H1 (cell line): Measurements from ENCODE around the gene GRIN2B. TPM values are rescaled to one million over a fixed set of nuclear protein-coding genes. Genes with fewer than 3 reads are reported as not detected.

Experiments
- CTCF ChIA-PET: fragments of 300-600 bp; sonication (Branson Sonifier 250); formaldehyde crosslinking; loops from one replicate; lab custom pipeline; 2021; ENCODE audit not compliant: partially characterized antibody; lab: Charles Lee
- POLR2A ChIA-PET: fragments of 300-600 bp; sonication (Branson Sonifier 250); formaldehyde crosslinking; loops from one replicate; lab custom pipeline; 2021; ENCODE audit warnings: inconsistent platforms; ENCODE audit not compliant: partially characterized antibody; lab: Charles Lee
- DNase-seq, 2 experiments: peaks; one replicate each; pipeline versions ENCODE4 v3.0.0 to v3.0.0-alpha.2; 2010 to 2022; ENCODE audit warnings: low spot score in 2 of 2, low read depth in 1 of 2, mixed read lengths in 1 of 2
- FAIRE-seq: peaks from 2 replicates; lab custom pipeline; 2011; peaks lifted over from hg19 to GRCh38; lab: Jason Lieb, UNC
- H2AFZ ChIP-seq: 2 replicates; pipeline ENCODE4 v1.8.1; 2012; ENCODE audit warnings: low read length, inconsistent platforms
- H2AK5ac ChIP-seq: 2 replicates; pipeline ENCODE4 v1.6.1; 2013; ENCODE audit warnings: low read depth, low read length
- H2BK120ac ChIP-seq: replicated peaks from 2 replicates; pipeline ENCODE3; 2013; ENCODE audit warnings: low read depth, low read length, inconsistent platforms
- H2BK12ac ChIP-seq: 2 replicates; pipeline ENCODE4 v1.6.1; 2013; ENCODE audit warnings: low read depth, low read length
- H2BK15ac ChIP-seq: 2 replicates; pipeline ENCODE4 v1.6.1; 2013; ENCODE audit warnings: low read length
- H2BK20ac ChIP-seq: 2 replicates; pipeline ENCODE4 v1.6.1; 2013; ENCODE audit warnings: low read length
- H2BK5ac ChIP-seq: 2 replicates; pipeline ENCODE4 v1.6.1; 2013; ENCODE audit warnings: low read depth, low read length
- H3K14ac ChIP-seq: 2 replicates; pipeline ENCODE4 v1.6.1; 2013; ENCODE audit warnings: inconsistent platforms; ENCODE audit not compliant: insufficient read length
- H3K18ac ChIP-seq: 2 replicates; pipeline ENCODE4 v1.6.1; 2013; ENCODE audit warnings: low read length; ENCODE audit errors: extremely low read depth
- H3K23ac ChIP-seq: 2 replicates; pipeline ENCODE4 v1.6.1; 2013; ENCODE audit warnings: inconsistent platforms; ENCODE audit not compliant: insufficient read length
- H3K23me2 ChIP-seq: 2 replicates; pipeline ENCODE4 v1.6.1; 2013; ENCODE audit warnings: low read depth, low read length
- H3K27ac ChIP-seq: 2 replicates; pipeline ENCODE4 v1.6.1; 2011; ENCODE audit warnings: low read depth, low read length, inconsistent platforms
- H3K27me3 ChIP-seq, 4 experiments: replicated peaks in 1 of 4; 1 replicate in 1 of 4; 2 replicates in 3 of 4; pipeline versions ENCODE4 v1.6.1 to v1.8.1; 2011 to 2013; ENCODE audit warnings: low read length in 3 of 4, mild to moderate bottlenecking in 3 of 4, inconsistent platforms in 2 of 4, mixed read lengths in 2 of 4, moderate library complexity in 1 of 4; ENCODE audit not compliant: control insufficient read depth in 3 of 4, insufficient read depth in 3 of 4; ENCODE audit errors: extremely low read depth in 1 of 4
- H3K36me3 ChIP-seq, 4 experiments: 2 replicates each; pipeline versions ENCODE4 v1.6.1 to v1.8.1; 2011 to 2013; ENCODE audit warnings: mild to moderate bottlenecking in 4 of 4, low read length in 3 of 4, moderate library complexity in 2 of 4, control low read depth in 1 of 4, inconsistent platforms in 1 of 4; ENCODE audit not compliant: insufficient read depth in 4 of 4, control insufficient read depth in 2 of 4
- H3K4ac ChIP-seq: replicated peaks from 2 replicates; pipeline ENCODE3; 2013; ENCODE audit warnings: low read length, low read depth, mixed read lengths, inconsistent platforms; ENCODE audit not compliant: insufficient read length
- H3K4me1 ChIP-seq, 4 experiments: replicated peaks in 1 of 4; 1 replicate in 1 of 4; 2 replicates in 3 of 4; pipeline versions ENCODE4 v1.6.1 to v1.8.1; 2011 to 2013; ENCODE audit warnings: low read length in 3 of 4, inconsistent platforms in 2 of 4, mixed read lengths in 1 of 4; ENCODE audit not compliant: insufficient read depth in 4 of 4, control insufficient read depth in 3 of 4
- H3K4me2 ChIP-seq, 2 experiments: 2 replicates each; pipeline versions ENCODE4 v1.6.1 to v1.8.1; 2011 to 2013; ENCODE audit warnings: low read depth in 2 of 2, low read length in 2 of 2, control low read depth in 1 of 2, inconsistent platforms in 1 of 2, mild to moderate bottlenecking in 1 of 2; ENCODE audit not compliant: insufficient read depth in 1 of 2
- H3K4me3 ChIP-seq, 4 experiments: fragments of 200-600, 300-600 bp in 1 of 4; sonication (generic), shearing (Covaris generic), sonication (Bioruptor Twin) in 1 of 4; 2 replicates each; pipeline versions ENCODE4 v1.5.1 to v1.8.1; 2011 to 2016; ENCODE audit warnings: low read length in 4 of 4, low read depth in 3 of 4, control low read depth in 2 of 4, inconsistent platforms in 2 of 4, mild to moderate bottlenecking in 2 of 4, mixed read lengths in 1 of 4, moderate library complexity in 1 of 4; ENCODE audit not compliant: insufficient read depth in 2 of 4; ENCODE audit errors: extremely low read depth in 1 of 4
- H3K56ac ChIP-seq: replicated peaks from 2 replicates; pipeline ENCODE3; 2013; ENCODE audit warnings: low read depth, mild to moderate bottlenecking, mixed read lengths, low read length, inconsistent platforms; ENCODE audit not compliant: insufficient read length
- H3K79me1 ChIP-seq: 2 replicates; pipeline ENCODE4 v1.6.1; 2013; ENCODE audit warnings: low read depth, low read length, control low read depth
- H3K79me2 ChIP-seq, 2 experiments: 2 replicates each; pipeline versions ENCODE4 v1.6.1 to v1.8.1; 2012 to 2013; ENCODE audit warnings: low read length in 2 of 2, mild to moderate bottlenecking in 2 of 2, inconsistent platforms in 1 of 2; ENCODE audit not compliant: insufficient read depth in 2 of 2, control insufficient read depth in 1 of 2
- H3K9ac ChIP-seq, 4 experiments: replicated peaks in 1 of 4; 1 replicate in 1 of 4; 2 replicates in 3 of 4; pipeline versions ENCODE4 v1.6.1 to v1.8.1; 2011 to 2013; ENCODE audit warnings: low read depth in 3 of 4, low read length in 3 of 4, control low read depth in 2 of 4, mild to moderate bottlenecking in 2 of 4, moderate library complexity in 2 of 4, inconsistent platforms in 1 of 4; ENCODE audit errors: extremely low read depth in 1 of 4
- H3K9me3 ChIP-seq, 2 experiments: 2 replicates each; pipeline versions ENCODE4 v1.6.1 to v1.8.1; 2012 to 2013; ENCODE audit warnings: mild to moderate bottlenecking in 2 of 2, moderate library complexity in 2 of 2, control low read depth in 1 of 2, inconsistent platforms in 1 of 2, low read depth in 1 of 2, low read length in 1 of 2, mixed read lengths in 1 of 2; ENCODE audit not compliant: insufficient read depth in 2 of 2
- H4K20me1 ChIP-seq, 2 experiments: replicated peaks in 1 of 2; 2 replicates each; pipeline versions ENCODE3 to v1.8.1; 2011 to 2013; ENCODE audit warnings: inconsistent platforms in 2 of 2, low read length in 2 of 2, mild to moderate bottlenecking in 1 of 2; ENCODE audit not compliant: insufficient read depth in 2 of 2, control insufficient read depth in 1 of 2
- H4K5ac ChIP-seq: 2 replicates; pipeline ENCODE4 v1.6.1; 2013; ENCODE audit warnings: low read length, low read depth, mixed read lengths, inconsistent platforms; ENCODE audit not compliant: insufficient read length
- H4K8ac ChIP-seq: 2 replicates; pipeline ENCODE4 v1.8.0; 2013; ENCODE audit warnings: mild to moderate bottlenecking, moderate library complexity, low read length, inconsistent platforms; ENCODE audit not compliant: insufficient read depth; ENCODE audit errors: extremely low read depth
- H4K91ac ChIP-seq: replicated peaks from 2 replicates; pipeline ENCODE3; 2013; ENCODE audit warnings: low read length, mixed read lengths, inconsistent platforms; ENCODE audit not compliant: insufficient read length
- FOSL1 ChIP-seq: IDR thresholded peaks from 2 replicates; pipeline ENCODE4 v1.6.1; 2011; ENCODE audit warnings: mild to moderate bottlenecking, low read depth, low read length, moderate library complexity; ENCODE audit not compliant: insufficient read depth
- KDM5A ChIP-seq: fragments of 200-600 bp; IDR thresholded peaks from 2 replicates; pipeline ENCODE4 v1.7.1; 2012; ENCODE audit warnings: mild to moderate bottlenecking, low read length, inconsistent platforms, mixed read lengths
- MAX ChIP-seq: IDR thresholded peaks from 2 replicates; pipeline ENCODE4 v1.6.1; 2012; ENCODE audit warnings: inconsistent platforms
- WGBS, 2 experiments: shearing (Covaris generic) in 1 of 2; methylation state at CpG; one replicate each; pipeline versions ENCODE4 v1.1.6 to v1.1.7; 2013 to 2015; ENCODE audit warnings: low lambda C conversion rate in 2 of 2, mixed read lengths in 2 of 2, inconsistent platforms in 1 of 2, low coverage in 1 of 2, missing lambda C conversion rate in 1 of 2; ENCODE audit not compliant: insufficient replicate concordance in 2 of 2, insufficient coverage in 1 of 2, insufficient read length in 1 of 2; ENCODE audit errors: extremely low coverage in 1 of 2, missing lambda C conversion rate in 1 of 2; 5-methylcytosine and 5-hydroxymethylcytosine counted together
- polyA plus RNA-seq, 7 experiments: library from polyadenylated mRNA; depleted of rRNA in 3 of 7; stranded (reverse) in 5 of 7; unstranded in 2 of 7; fragments of >200 nt in 5 of 7; fragments of 200-250 nt in 2 of 7; gene quantifications; 1 replicate in 5 of 7; 2 replicates in 1 of 7; 4 replicates in 1 of 7; pipeline versions ENCODE4 v1.2.1 to v1.2.3, GENCODE V29; 2011 to 2013; ENCODE audit warnings: missing spikeins in 2 of 7, mixed read lengths in 2 of 7
- total RNA-seq: library from RNA; stranded (reverse); fragmentation: NEBNext Ultra II Directional; extraction: Animal tissue kit (Norgen Biotek cat#: 25700); gene quantifications from 2 replicates; pipeline ENCODE4 v1.2.1, GENCODE V29; 2021

GRIN2B gene
- total and polyA plus RNA-seq, 2 of the 8 experiments (the other 6 are each of a cell fraction or from before 2014, with no cell fraction given) = 0.68 to 3.2 TPM

GRCh38 chr12:13952096-13952495 lies 29.3 kb downstream of the GRIN2B start:
- Histone ChIP-seq H2BK120ac (no peak overlapping the region), H4K91ac (no peak overlapping the region), H2BK15ac (no peak overlapping the region), H3K18ac (no peak overlapping the region), H3K36me3 (no peaks in the 10 kb centered on the region), H2BK20ac (no peak overlapping the region), H3K4me1 (peaks cover 0 to 3% (median 0%) of the 10 kb centered on the region in 4 experiments; a peak in 1 of 7 replicates), H2BK12ac (no peak overlapping the region), H3K27ac (no peak overlapping the region), H3K9me3 (no peaks in the 10 kb centered on the region), H3K14ac (no peak overlapping the region), H4K5ac (no peak overlapping the region), H3K4me3 (no peak overlapping the region), H3K56ac (no peak overlapping the region), H3K79me2 (no peaks in the 10 kb centered on the region), H3K23ac (no peak overlapping the region), H2BK5ac (no peak overlapping the region), H3K27me3 (no peaks in the 10 kb centered on the region), H4K20me1 (no peaks in the 10 kb centered on the region), H3K4ac (no peak overlapping the region), H3K79me1 (no peaks in the 10 kb centered on the region), H2AFZ (no peak overlapping the region), H3K9ac (no peak overlapping the region), H3K23me2 (no peaks in the 10 kb centered on the region), H3K4me2 (no peak overlapping the region), H4K8ac (no peak overlapping the region), H2AK5ac (no peak overlapping the region)
- DNase-seq (no peak), FAIRE-seq (no peak)
- POLR2A ChIA-PET = no interaction called here
- 93 to 100% methylated on average over 1 to 7 of the region's 7 CpGs for WGBS, 2 experiments
- CTCF ChIA-PET = interaction anchor here (0.6 to 2.9 kb wide), 6 partner anchors 10 to 405 kb away, joined by 3 to 15 read pairs (median 4); no protein-coding TSS in a partner anchor
- TF ChIP-seq FOSL1 = no peak
- TF ChIP-seq KDM5A = no peak
- no peak for TF ChIP-seq MAX
